Bronchial epithelial cell (primary cell): ENCODE measurements around the gene PTPRT. TPM values are rescaled to one million over a fixed set of nuclear protein-coding genes. Genes with fewer than 3 reads are reported as not detected.

Experiments used
- DNase-seq: peaks from one replicate; pipeline ENCODE4 v3.0.0-alpha.2; 2010; ENCODE audit warnings: low read depth
- FAIRE-seq: peaks from 2 replicates; lab custom pipeline; 2011; peaks lifted over from hg19 to GRCh38; lab: Jason Lieb, UNC
- H3K27me3 ChIP-seq: 2 replicates; pipeline ENCODE4 v1.5.1; 2011; ENCODE audit warnings: low read length; ENCODE audit not compliant: control insufficient read depth, insufficient read depth
- H3K36me3 ChIP-seq: 2 replicates; pipeline ENCODE4 v1.5.1; 2011; ENCODE audit warnings: low read length; ENCODE audit not compliant: control insufficient read depth, insufficient read depth
- H3K4me3 ChIP-seq: 2 replicates; pipeline ENCODE4 v1.5.1; 2011; ENCODE audit warnings: mild to moderate bottlenecking, low read depth, low read length, control low read depth
- CTCF ChIP-seq: IDR thresholded peaks from 2 replicates; pipeline ENCODE4 v1.5.1; 2011; ENCODE audit warnings: mild to moderate bottlenecking, moderate library complexity, low read length, control low read depth, inconsistent platforms; ENCODE audit not compliant: insufficient read depth, severe bottlenecking
- total RNA-seq: library from RNA; depleted of rRNA; stranded (reverse); fragments of >200 nt; gene quantifications from 2 replicates; pipeline ENCODE4 v1.2.1, GENCODE V29; 2014

PTPRT gene
- total RNA-seq, 1 donor from 2014 or later, result not detected

GRCh38 chr20:42690842-42691437 is 498.8 kb downstream of the PTPRT start:
- H3K4me3 ChIP-seq, result no peak overlapping the region
- H3K36me3 ChIP-seq, result no peaks in the 10 kb centered on the region
- FAIRE-seq (no peak), DNase-seq (no peak)
- no peaks in the 10 kb centered on the region for H3K27me3 ChIP-seq
- no peak for TF ChIP-seq CTCF

DNA sequence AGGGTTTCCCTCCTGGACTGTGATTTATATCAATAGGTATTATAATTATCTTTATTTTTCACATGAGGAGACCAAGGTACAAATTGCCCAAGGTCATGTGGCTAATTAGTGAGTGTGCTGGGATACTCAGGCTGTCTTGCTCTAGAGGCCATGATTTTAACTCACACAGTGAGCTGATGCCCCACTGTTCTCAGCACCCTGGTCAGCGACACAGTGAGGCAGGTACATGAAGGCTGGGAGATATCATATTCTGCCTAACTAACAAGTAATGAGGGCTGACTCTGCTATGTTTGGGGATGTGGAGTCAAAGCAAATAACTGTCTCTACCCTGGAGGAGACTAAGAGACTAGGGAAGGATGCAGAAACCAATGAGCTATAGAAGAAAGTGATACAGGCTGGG is 501.1 kb downstream of the PTPRT start:
- H3K36me3 ChIP-seq, result no peaks in the 10 kb centered on the region
- DNase-seq (no peak), FAIRE-seq (no peak)
- no peak overlapping the region for H3K4me3 ChIP-seq
- TF ChIP-seq CTCF, result no peak
- no peaks in the 10 kb centered on the region for H3K27me3 ChIP-seq

GRCh38 chr20:42686057-42686456 is 503.6 kb downstream of the PTPRT start:
- no peak for DNase-seq
- Histone ChIP-seq H3K36me3 (no peaks in the 10 kb centered on the region), H3K27me3 (no peaks in the 10 kb centered on the region), H3K4me3 (no peak overlapping the region)
- no peak for TF ChIP-seq CTCF
- peak; percentile 90 for FAIRE-seq

- DNase-seq (no peak), FAIRE-seq (no peak)
- no peaks in the 10 kb centered on the region for H3K36me3 ChIP-seq
- no peak for TF ChIP-seq CTCF
- H3K4me3 ChIP-seq, result no peak overlapping the region
- no peaks in the 10 kb centered on the region for H3K27me3 ChIP-seq
Observed at GRCh38 chr20:42678895-42679294, 510.8 kb downstream of the PTPRT start.

DNA sequence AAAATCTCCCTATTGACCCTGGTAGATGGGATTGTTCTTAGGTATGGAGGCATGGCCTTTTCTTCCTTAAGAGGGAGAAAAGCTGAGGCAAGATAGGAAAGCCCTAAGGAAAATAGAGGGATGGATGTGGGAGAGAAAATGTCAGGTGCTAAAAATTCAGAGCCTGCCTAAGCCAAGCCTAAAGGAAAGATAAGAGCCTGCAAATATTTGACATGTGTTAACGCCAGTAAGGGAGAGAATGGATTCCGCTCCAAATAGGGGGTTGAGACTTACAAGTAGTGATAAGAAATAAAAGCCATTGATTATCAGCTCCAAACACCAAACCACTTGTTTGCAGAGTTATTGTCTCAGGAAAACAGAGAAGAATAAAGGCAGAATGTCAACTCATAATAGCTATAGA is 533.6 kb downstream of the PTPRT start:
- TF ChIP-seq CTCF, result no peak
- H3K4me3 ChIP-seq, result no peak overlapping the region
- no peak for FAIRE-seq
- no peak for DNase-seq
- H3K36me3 ChIP-seq, result no peaks in the 10 kb centered on the region
- H3K27me3 ChIP-seq, result no peaks in the 10 kb centered on the region

DNA sequence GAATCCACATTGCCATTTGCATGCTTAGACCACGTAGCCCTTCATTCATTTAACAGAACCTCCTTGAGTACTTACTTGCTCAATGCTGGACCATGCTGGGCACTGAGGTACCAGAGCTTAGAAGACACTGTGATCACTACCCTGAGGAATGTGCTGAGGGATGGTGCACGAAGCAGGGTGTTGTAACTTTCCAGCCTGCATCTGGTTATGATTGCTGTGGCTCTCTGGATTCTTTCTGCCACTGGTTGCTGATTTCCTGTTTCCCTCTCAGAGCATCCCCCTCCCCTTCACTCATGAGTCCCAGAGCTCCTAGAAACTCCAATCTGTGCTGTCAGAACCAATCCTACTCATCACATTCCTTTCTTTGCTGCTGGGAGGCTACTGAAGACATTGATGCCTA is 537.4 kb downstream of the PTPRT start:
- H3K36me3 ChIP-seq, result no peaks in the 10 kb centered on the region
- H3K4me3 ChIP-seq, result no peak overlapping the region
- peak; percentile 47 for FAIRE-seq
- H3K27me3 ChIP-seq, result no peaks in the 10 kb centered on the region
- no peak for TF ChIP-seq CTCF
- no peak for DNase-seq
